ENCODE results near the gene PAPOLB.

DNA sequence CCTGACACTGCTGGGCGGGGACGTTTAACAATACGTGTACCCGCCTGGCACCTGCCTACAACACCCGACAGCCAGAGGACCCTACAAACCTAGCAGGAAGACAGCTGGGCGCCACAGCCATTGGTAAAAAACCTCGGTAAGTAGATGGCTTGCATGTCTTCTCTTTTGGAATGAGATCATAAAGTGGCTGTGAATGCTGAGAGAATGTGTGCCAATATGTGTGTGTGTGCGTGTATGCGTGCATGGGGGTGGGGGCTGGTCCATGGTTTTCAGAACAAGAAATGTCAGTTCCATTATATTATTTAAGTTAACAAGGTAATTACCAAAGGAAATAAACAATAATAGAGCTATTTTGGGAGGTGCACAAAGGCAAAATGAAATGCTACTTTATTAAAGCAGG is 39.2 kb downstream of the PAPOLB start:
- TF ChIP-seq EP300 (IDR thresholded peaks at IDR 0.05) (no peak), POLR2AphosphoS5 (IDR thresholded peaks at IDR 0.05) (no peak)
- TF ChIP-seq, protein P1, sequence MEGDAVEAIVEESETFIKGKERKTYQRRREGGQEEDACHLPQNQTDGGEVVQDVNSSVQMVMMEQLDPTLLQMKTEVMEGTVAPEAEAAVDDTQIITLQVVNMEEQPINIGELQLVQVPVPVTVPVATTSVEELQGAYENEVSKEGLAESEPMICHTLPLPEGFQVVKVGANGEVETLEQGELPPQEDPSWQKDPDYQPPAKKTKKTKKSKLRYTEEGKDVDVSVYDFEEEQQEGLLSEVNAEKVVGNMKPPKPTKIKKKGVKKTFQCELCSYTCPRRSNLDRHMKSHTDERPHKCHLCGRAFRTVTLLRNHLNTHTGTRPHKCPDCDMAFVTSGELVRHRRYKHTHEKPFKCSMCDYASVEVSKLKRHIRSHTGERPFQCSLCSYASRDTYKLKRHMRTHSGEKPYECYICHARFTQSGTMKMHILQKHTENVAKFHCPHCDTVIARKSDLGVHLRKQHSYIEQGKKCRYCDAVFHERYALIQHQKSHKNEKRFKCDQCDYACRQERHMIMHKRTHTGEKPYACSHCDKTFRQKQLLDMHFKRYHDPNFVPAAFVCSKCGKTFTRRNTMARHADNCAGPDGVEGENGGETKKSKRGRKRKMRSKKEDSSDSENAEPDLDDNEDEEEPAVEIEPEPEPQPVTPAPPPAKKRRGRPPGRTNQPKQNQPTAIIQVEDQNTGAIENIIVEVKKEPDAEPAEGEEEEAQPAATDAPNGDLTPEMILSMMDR (IDR thresholded peaks at IDR 0.05): no peak
